GM23338 (cell line): ENCODE results near the gene LTV1. TPM values are rescaled to one million over a fixed set of nuclear protein-coding genes. Genes with fewer than 3 reads are reported as not detected.

Experiments
- ATAC-seq: fragments of 200-7000 bp; cut with Tn5 transposase; 3 replicates; pipeline ENCODE4 v1.9.1; 2020
- DNase-seq: peaks from one replicate; pipeline ENCODE4 v3.0.0-alpha.2; 2015; ENCODE audit warnings: low spot score
- H2AFZ ChIP-seq: fragments of 200-600 bp; sonication (generic); 2 replicates; pipeline ENCODE4 v1.8.0; 2016; ENCODE audit warnings: antibody characterized with exemption, mild to moderate bottlenecking, moderate library complexity
- H3F3A ChIP-seq: fragments of 200-600 bp; sonication (generic); replicated peaks from 2 replicates; pipeline ENCODE4 v1.8.0; 2017; ENCODE audit warnings: antibody characterized with exemption, mixed run types, low read depth
- H3K27ac ChIP-seq: fragments of 200-600 bp; sonication (generic); 2 replicates; pipeline ENCODE4 v1.6.1; 2016; ENCODE audit warnings: low read depth
- H3K27me3 ChIP-seq: fragments of 200-600 bp; sonication (generic); 2 replicates; pipeline ENCODE4 v1.8.0; 2016; ENCODE audit warnings: mild to moderate bottlenecking, mixed run types, moderate library complexity; ENCODE audit not compliant: insufficient read depth
- H3K36me3 ChIP-seq: fragments of 200-600 bp; sonication (generic); 2 replicates; pipeline ENCODE4 v1.8.0; 2016; ENCODE audit warnings: mild to moderate bottlenecking; ENCODE audit not compliant: insufficient read depth
- H3K4me1 ChIP-seq: fragments of 200-600 bp; sonication (generic); 2 replicates; pipeline ENCODE4 v1.8.0; 2016; ENCODE audit warnings: mild to moderate bottlenecking, moderate library complexity; ENCODE audit not compliant: insufficient read depth
- H3K4me2 ChIP-seq: fragments of 200-600 bp; sonication (generic); 2 replicates; pipeline ENCODE4 v1.7.1; 2017; ENCODE audit warnings: mixed run types
- H3K4me3 ChIP-seq: fragments of 200-600 bp; sonication (generic); 2 replicates; pipeline ENCODE4 v1.6.1; 2016; ENCODE audit warnings: mixed run types
- H3K79me2 ChIP-seq: fragments of 200-600 bp; sonication (generic); replicated peaks from 2 replicates; pipeline ENCODE4 v1.8.0; 2017; ENCODE audit warnings: mild to moderate bottlenecking; ENCODE audit not compliant: insufficient read depth
- H3K9me2 ChIP-seq: fragments of 200-600 bp; sonication (generic); 2 replicates; pipeline ENCODE4 v1.8.0; 2017; ENCODE audit not compliant: insufficient read depth
- H4K20me1 ChIP-seq: fragments of 200-600 bp; sonication (generic); replicated peaks from 2 replicates; pipeline ENCODE4 v1.8.0; 2017; ENCODE audit warnings: mild to moderate bottlenecking; ENCODE audit not compliant: insufficient read depth
- H3K27ac Mint-ChIP-seq: 2 replicates; pipeline ENCODE4 v1.8.0; 2020; ENCODE audit warnings: inconsistent platforms, mild to moderate bottlenecking, moderate library complexity, mixed read lengths
- H3K27me3 Mint-ChIP-seq: 3 replicates; pipeline ENCODE4 v1.8.0; 2022; ENCODE audit warnings: low read depth, mild to moderate bottlenecking, moderate library complexity, mixed read lengths, inconsistent platforms; ENCODE audit not compliant: insufficient read depth, poor library complexity
- H3K36me3 Mint-ChIP-seq: 3 replicates; pipeline ENCODE4 v1.8.0; 2021; ENCODE audit warnings: low read depth, mild to moderate bottlenecking, inconsistent platforms, moderate library complexity, mixed read lengths
- H3K4me1 Mint-ChIP-seq: 3 replicates; pipeline ENCODE4 v1.8.0; 2020; ENCODE audit warnings: mild to moderate bottlenecking, inconsistent platforms, mixed read lengths
- H3K4me3 Mint-ChIP-seq: 3 replicates; pipeline ENCODE4 v1.8.0; 2021; ENCODE audit warnings: moderate library complexity, mild to moderate bottlenecking, inconsistent platforms, mixed read lengths
- H3K9me3 Mint-ChIP-seq: 3 replicates; pipeline ENCODE4 v1.8.0; 2020; ENCODE audit warnings: moderate library complexity, mild to moderate bottlenecking, inconsistent platforms, mixed read lengths
- CREB1 ChIP-seq: fragments of 250-450 bp; sonication (Bioruptor Pico); IDR thresholded peaks from 2 replicates; pipeline ENCODE4 v1.5.0; 2020; ENCODE audit warnings: low read depth, mild to moderate bottlenecking, moderate library complexity
- EZH2 ChIP-seq: fragments of 200-600 bp; sonication (generic); IDR thresholded peaks from one replicate; pipeline ENCODE4 v1.8.0; 2017; ENCODE audit warnings: antibody characterized with exemption, mild to moderate bottlenecking, low read depth; ENCODE audit not compliant: unreplicated experiment
- EZH2phosphoT487 ChIP-seq: fragments of 200-600 bp; sonication (generic); IDR thresholded peaks from one replicate; pipeline ENCODE4 v1.8.1; 2018; ENCODE audit warnings: antibody characterized with exemption; ENCODE audit not compliant: unreplicated experiment
- JUNB ChIP-seq: IDR thresholded peaks from one replicate; pipeline ENCODE4 v1.6.1; 2016; ENCODE audit warnings: antibody characterized with exemption; ENCODE audit not compliant: unreplicated experiment
- NANOG ChIP-seq: IDR thresholded peaks from 2 replicates; pipeline ENCODE4 v1.6.1; 2016; ENCODE audit warnings: antibody characterized with exemption, borderline replicate concordance
- POLR2AphosphoS5 ChIP-seq: IDR thresholded peaks from 2 replicates; pipeline ENCODE4 v1.6.1; 2016; ENCODE audit warnings: antibody characterized with exemption, low read depth
- STAT1 ChIP-seq: IDR thresholded peaks from one replicate; pipeline ENCODE4 v1.6.1; 2016; ENCODE audit warnings: antibody characterized with exemption; ENCODE audit not compliant: unreplicated experiment
- ZNF114 ChIP-seq: fragments of 250-450 bp; sonication (Bioruptor Pico); IDR thresholded peaks from 2 replicates; pipeline ENCODE4 v1.5.0; 2020; ENCODE audit warnings: mild to moderate bottlenecking, moderate library complexity
- ZNF331 ChIP-seq: fragments of 250-450 bp; sonication (Bioruptor Pico); IDR thresholded peaks from 2 replicates; pipeline ENCODE4 v1.5.0; 2020; ENCODE audit warnings: low read depth, mild to moderate bottlenecking, moderate library complexity
- polyA plus RNA-seq: library from polyadenylated mRNA; unstranded; fragments of >200 nt; fragmentation: Nextera tagmentation; extraction: Ambion mirVana; gene quantifications from 2 replicates; pipeline ENCODE4 v1.2.1, GENCODE V29; 2016
- total RNA-seq: library from RNA; depleted of rRNA; stranded (reverse); fragments of >200 nt; shearing (Covaris generic); gene quantifications from 2 replicates; pipeline ENCODE4 v1.2.3, GENCODE V29; 2014
- TF ChIP-seq, protein P1 (sequence below), 2 experiments: fragments of 200-600 bp in 1 of 2; sonication (generic) in 1 of 2; conservative IDR thresholded peaks; 2 replicates each; pipeline versions ENCODE4 v1.5.1 to v1.6.1; 2016 to 2017; ENCODE audit warnings: antibody characterized with exemption in 2 of 2, low read depth in 2 of 2, mild to moderate bottlenecking in 2 of 2, moderate library complexity in 1 of 2
- TF ChIP-seq, protein P2 (sequence below): IDR thresholded peaks from one replicate; pipeline ENCODE4 v1.6.1; 2018; ENCODE audit warnings: antibody characterized with exemption; ENCODE audit not compliant: unreplicated experiment
- TF ChIP-seq, protein P3 (sequence below): IDR thresholded peaks from 2 replicates; pipeline ENCODE4 v1.6.1; 2016; ENCODE audit warnings: antibody characterized with exemption
- TF ChIP-seq, protein P4 (sequence below): fragments of 250-450 bp; sonication (Bioruptor Pico); IDR thresholded peaks from 2 replicates; pipeline ENCODE4 v1.5.0; 2020; ENCODE audit warnings: mild to moderate bottlenecking, moderate library complexity

The LTV1 gene
- total and polyA plus RNA-seq, 2 experiments from 2014 or later, result 36.5 to 72.4 TPM

DNA sequence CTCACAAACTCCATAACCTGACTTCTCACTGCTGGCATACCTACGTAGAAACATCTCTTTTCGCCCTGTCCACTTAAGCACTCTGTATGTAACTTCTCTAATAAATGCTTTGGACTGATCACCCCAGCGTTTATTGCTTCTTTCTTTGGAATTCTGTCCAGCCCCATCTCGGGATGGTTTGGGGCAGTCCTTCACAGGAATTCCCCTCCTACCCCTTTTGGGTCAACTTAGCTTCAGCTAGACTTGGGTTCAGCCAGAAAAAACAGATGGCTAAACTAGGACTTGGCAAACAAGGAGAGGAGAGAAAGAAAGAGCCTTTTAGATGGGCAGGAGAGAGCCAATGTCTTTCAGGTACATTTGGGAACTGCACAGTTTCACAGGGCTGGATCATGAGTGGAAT lies 3.9 kb upstream of the LTV1 start:
- Histone ChIP-seq H3K4me3 (no peak overlapping the region), H4K20me1 (no peaks in the 10 kb centered on the region), H3K27me3 (no peaks in the 10 kb centered on the region), H3K27ac (no peak overlapping the region), H2AFZ (no peak overlapping the region), H3K4me2 (no peak overlapping the region), H3K79me2 (peaks cover 10% of the 10 kb centered on the region), H3F3A (no peaks in the 10 kb centered on the region), H3K4me1 (peaks cover 9% of the 10 kb centered on the region), H3K9me2 (no peaks in the 10 kb centered on the region), H3K36me3 (0 out of 2 replicates have a peak, but pooled peaks cover 1% of the 10 kb centered on the region)
- H3K9me3 Mint-ChIP-seq, result no peaks in the 10 kb centered on the region
- TF ChIP-seq CREB1 (CRISPR knock-in tag) (no peak), EZH2phosphoT487 (no peak), POLR2AphosphoS5 (no peak), EZH2 (no peak), JUNB (no peak), ZNF331 (no peak), STAT1 (no peak), NANOG (no peak), ZNF114 (CRISPR knock-in tag) (no peak)
- TF ChIP-seq, protein P1, sequence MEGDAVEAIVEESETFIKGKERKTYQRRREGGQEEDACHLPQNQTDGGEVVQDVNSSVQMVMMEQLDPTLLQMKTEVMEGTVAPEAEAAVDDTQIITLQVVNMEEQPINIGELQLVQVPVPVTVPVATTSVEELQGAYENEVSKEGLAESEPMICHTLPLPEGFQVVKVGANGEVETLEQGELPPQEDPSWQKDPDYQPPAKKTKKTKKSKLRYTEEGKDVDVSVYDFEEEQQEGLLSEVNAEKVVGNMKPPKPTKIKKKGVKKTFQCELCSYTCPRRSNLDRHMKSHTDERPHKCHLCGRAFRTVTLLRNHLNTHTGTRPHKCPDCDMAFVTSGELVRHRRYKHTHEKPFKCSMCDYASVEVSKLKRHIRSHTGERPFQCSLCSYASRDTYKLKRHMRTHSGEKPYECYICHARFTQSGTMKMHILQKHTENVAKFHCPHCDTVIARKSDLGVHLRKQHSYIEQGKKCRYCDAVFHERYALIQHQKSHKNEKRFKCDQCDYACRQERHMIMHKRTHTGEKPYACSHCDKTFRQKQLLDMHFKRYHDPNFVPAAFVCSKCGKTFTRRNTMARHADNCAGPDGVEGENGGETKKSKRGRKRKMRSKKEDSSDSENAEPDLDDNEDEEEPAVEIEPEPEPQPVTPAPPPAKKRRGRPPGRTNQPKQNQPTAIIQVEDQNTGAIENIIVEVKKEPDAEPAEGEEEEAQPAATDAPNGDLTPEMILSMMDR (conservative IDR thresholded peaks at IDR 0.05; ENCODE audit: low read depth in 2 of 2), result no peak
- TF ChIP-seq, protein P2, sequence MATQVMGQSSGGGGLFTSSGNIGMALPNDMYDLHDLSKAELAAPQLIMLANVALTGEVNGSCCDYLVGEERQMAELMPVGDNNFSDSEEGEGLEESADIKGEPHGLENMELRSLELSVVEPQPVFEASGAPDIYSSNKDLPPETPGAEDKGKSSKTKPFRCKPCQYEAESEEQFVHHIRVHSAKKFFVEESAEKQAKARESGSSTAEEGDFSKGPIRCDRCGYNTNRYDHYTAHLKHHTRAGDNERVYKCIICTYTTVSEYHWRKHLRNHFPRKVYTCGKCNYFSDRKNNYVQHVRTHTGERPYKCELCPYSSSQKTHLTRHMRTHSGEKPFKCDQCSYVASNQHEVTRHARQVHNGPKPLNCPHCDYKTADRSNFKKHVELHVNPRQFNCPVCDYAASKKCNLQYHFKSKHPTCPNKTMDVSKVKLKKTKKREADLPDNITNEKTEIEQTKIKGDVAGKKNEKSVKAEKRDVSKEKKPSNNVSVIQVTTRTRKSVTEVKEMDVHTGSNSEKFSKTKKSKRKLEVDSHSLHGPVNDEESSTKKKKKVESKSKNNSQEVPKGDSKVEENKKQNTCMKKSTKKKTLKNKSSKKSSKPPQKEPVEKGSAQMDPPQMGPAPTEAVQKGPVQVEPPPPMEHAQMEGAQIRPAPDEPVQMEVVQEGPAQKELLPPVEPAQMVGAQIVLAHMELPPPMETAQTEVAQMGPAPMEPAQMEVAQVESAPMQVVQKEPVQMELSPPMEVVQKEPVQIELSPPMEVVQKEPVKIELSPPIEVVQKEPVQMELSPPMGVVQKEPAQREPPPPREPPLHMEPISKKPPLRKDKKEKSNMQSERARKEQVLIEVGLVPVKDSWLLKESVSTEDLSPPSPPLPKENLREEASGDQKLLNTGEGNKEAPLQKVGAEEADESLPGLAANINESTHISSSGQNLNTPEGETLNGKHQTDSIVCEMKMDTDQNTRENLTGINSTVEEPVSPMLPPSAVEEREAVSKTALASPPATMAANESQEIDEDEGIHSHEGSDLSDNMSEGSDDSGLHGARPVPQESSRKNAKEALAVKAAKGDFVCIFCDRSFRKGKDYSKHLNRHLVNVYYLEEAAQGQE, result no peak
- TF ChIP-seq, protein P3, sequence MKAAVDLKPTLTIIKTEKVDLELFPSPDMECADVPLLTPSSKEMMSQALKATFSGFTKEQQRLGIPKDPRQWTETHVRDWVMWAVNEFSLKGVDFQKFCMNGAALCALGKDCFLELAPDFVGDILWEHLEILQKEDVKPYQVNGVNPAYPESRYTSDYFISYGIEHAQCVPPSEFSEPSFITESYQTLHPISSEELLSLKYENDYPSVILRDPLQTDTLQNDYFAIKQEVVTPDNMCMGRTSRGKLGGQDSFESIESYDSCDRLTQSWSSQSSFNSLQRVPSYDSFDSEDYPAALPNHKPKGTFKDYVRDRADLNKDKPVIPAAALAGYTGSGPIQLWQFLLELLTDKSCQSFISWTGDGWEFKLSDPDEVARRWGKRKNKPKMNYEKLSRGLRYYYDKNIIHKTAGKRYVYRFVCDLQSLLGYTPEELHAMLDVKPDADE, result no peak
- TF ChIP-seq, protein P4, sequence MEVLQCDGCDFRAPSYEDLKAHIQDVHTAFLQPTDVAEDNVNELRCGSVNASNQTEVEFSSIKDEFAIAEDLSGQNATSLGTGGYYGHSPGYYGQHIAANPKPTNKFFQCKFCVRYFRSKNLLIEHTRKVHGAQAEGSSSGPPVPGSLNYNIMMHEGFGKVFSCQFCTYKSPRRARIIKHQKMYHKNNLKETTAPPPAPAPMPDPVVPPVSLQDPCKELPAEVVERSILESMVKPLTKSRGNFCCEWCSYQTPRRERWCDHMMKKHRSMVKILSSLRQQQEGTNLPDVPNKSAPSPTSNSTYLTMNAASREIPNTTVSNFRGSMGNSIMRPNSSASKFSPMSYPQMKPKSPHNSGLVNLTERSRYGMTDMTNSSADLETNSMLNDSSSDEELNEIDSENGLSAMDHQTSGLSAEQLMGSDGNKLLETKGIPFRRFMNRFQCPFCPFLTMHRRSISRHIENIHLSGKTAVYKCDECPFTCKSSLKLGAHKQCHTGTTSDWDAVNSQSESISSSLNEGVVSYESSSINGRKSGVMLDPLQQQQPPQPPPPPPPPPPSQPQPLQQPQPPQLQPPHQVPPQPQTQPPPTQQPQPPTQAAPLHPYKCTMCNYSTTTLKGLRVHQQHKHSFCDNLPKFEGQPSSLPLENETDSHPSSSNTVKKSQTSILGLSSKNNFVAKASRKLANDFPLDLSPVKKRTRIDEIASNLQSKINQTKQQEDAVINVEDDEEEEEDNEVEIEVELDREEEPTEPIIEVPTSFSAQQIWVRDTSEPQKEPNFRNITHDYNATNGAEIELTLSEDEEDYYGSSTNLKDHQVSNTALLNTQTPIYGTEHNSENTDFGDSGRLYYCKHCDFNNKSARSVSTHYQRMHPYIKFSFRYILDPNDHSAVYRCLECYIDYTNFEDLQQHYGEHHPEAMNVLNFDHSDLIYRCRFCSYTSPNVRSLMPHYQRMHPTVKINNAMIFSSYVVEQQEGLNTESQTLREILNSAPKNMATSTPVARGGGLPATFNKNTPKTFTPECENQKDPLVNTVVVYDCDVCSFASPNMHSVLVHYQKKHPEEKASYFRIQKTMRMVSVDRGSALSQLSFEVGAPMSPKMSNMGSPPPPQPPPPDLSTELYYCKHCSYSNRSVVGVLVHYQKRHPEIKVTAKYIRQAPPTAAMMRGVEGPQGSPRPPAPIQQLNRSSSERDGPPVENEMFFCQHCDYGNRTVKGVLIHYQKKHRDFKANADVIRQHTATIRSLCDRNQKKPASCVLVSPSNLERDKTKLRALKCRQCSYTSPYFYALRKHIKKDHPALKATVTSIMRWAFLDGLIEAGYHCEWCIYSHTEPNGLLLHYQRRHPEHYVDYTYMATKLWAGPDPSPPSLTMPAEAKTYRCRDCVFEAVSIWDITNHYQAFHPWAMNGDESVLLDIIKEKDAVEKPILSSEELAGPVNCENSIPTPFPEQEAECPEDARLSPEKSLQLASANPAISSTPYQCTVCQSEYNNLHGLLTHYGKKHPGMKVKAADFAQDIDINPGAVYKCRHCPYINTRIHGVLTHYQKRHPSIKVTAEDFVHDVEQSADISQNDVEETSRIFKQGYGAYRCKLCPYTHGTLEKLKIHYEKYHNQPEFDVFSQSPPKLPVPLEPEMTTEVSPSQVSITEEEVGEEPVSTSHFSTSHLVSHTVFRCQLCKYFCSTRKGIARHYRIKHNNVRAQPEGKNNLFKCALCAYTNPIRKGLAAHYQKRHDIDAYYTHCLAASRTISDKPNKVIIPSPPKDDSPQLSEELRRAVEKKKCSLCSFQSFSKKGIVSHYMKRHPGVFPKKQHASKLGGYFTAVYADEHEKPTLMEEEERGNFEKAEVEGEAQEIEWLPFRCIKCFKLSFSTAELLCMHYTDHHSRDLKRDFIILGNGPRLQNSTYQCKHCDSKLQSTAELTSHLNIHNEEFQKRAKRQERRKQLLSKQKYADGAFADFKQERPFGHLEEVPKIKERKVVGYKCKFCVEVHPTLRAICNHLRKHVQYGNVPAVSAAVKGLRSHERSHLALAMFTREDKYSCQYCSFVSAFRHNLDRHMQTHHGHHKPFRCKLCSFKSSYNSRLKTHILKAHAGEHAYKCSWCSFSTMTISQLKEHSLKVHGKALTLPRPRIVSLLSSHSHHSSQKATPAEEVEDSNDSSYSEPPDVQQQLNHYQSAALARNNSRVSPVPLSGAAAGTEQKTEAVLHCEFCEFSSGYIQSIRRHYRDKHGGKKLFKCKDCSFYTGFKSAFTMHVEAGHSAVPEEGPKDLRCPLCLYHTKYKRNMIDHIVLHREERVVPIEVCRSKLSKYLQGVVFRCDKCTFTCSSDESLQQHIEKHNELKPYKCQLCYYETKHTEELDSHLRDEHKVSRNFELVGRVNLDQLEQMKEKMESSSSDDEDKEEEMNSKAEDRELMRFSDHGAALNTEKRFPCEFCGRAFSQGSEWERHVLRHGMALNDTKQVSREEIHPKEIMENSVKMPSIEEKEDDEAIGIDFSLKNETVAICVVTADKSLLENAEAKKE (CRISPR knock-in tag), result no peak
- H3K4me1 Mint-ChIP-seq, result peaks cover 8% of the 10 kb centered on the region
- H3K4me3 Mint-ChIP-seq, result no peak overlapping the region
- peaks cover 6% of the 10 kb centered on the region for H3K36me3 Mint-ChIP-seq
- peaks cover 5% of the 10 kb centered on the region for H3K27me3 Mint-ChIP-seq
- no peak for DNase-seq
- no peak overlapping the region for H3K27ac Mint-ChIP-seq
- no peak for ATAC-seq
